Caco-2 (cell line): ENCODE data around the gene MGST2. TPM values are rescaled to one million over a fixed set of nuclear protein-coding genes. Genes with fewer than 3 reads are reported as not detected.

ENCODE experiments used
- BruUV-seq: library from RNA; stranded (reverse); fragments of 400-500 nt; replicated peaks from 2 replicates; lab custom pipeline; 2021; lab: Mats Ljungman, UMichigan
- CTCF ChIA-PET: fragments of 300-600 bp; sonication (Branson Sonifier 250); formaldehyde crosslinking; loops from one replicate; lab custom pipeline; 2022; ENCODE audit warnings: antibody characterized with exemption; lab: Charles Lee
- POLR2A ChIA-PET: fragments of 300-600 bp; sonication (Branson Sonifier 250); formaldehyde crosslinking; loops from one replicate; lab custom pipeline; 2022; ENCODE audit warnings: antibody characterized with exemption; lab: Charles Lee
- DNase-seq, 2 experiments: peaks; one replicate each; pipeline versions ENCODE4 v3.0.0 to v3.0.0-alpha.2; 2020 to 2022
- H3K27me3 ChIP-seq: replicated peaks from 2 replicates; pipeline ENCODE4 v1.6.0; 2011; ENCODE audit warnings: low read length; ENCODE audit not compliant: control insufficient read depth, insufficient read depth
- H3K36me3 ChIP-seq: 2 replicates; pipeline ENCODE4 v1.5.1; 2011; ENCODE audit warnings: low read length; ENCODE audit not compliant: control insufficient read depth, insufficient read depth
- H3K4me1 ChIP-seq: fragments of 250-450 bp; sonication (Bioruptor Pico); 2 replicates; pipeline ENCODE4 v1.5.1; 2020; ENCODE audit warnings: mild to moderate bottlenecking
- H3K4me3 ChIP-seq: 2 replicates; pipeline ENCODE4 v1.5.1; 2011; ENCODE audit warnings: low read depth, mild to moderate bottlenecking, control low read depth, low read length
- H3K9me3 ChIP-seq: fragments of 250-450 bp; sonication (Bioruptor Pico); 2 replicates; pipeline ENCODE4 v1.5.1; 2020; ENCODE audit warnings: mild to moderate bottlenecking, moderate library complexity
- H3K27ac Mint-ChIP-seq: one replicate; pipeline ENCODE4 v1.8.0; 2022; ENCODE audit warnings: mixed read lengths; ENCODE audit not compliant: unreplicated experiment
- H3K27me3 Mint-ChIP-seq: one replicate; pipeline ENCODE4 v1.8.0; 2022; ENCODE audit warnings: mixed read lengths; ENCODE audit not compliant: insufficient read depth, unreplicated experiment
- H3K36me3 Mint-ChIP-seq: one replicate; pipeline ENCODE4 v1.8.0; 2022; ENCODE audit warnings: mild to moderate bottlenecking, mixed read lengths; ENCODE audit not compliant: insufficient read depth, unreplicated experiment
- H3K4me1 Mint-ChIP-seq: one replicate; pipeline ENCODE4 v1.8.0; 2022; ENCODE audit warnings: low read depth, mixed read lengths; ENCODE audit not compliant: unreplicated experiment
- H3K4me3 Mint-ChIP-seq: one replicate; pipeline ENCODE4 v1.8.0; 2022; ENCODE audit warnings: mild to moderate bottlenecking, moderate library complexity, mixed read lengths; ENCODE audit not compliant: unreplicated experiment
- H3K9me3 Mint-ChIP-seq: one replicate; pipeline ENCODE4 v1.8.0; 2022; ENCODE audit warnings: mixed read lengths; ENCODE audit not compliant: unreplicated experiment
- CTCF ChIP-seq, 2 experiments: fragments of 200-600 bp in 1 of 2; IDR thresholded peaks; 1 replicate in 1 of 2; 2 replicates in 1 of 2; pipeline versions ENCODE4 v1.5.1 to v1.8.0; 2011 to 2022; ENCODE audit warnings: antibody characterized with exemption in 1 of 2, control low read depth in 1 of 2, inconsistent platforms in 1 of 2, low read depth in 1 of 2, low read length in 1 of 2, mild to moderate bottlenecking in 1 of 2, moderate library complexity in 1 of 2; ENCODE audit not compliant: insufficient read depth in 1 of 2, severe bottlenecking in 1 of 2, unreplicated experiment in 1 of 2
- intact Hi-C: fragments of 100-400 bp; cut with micrococcal nuclease; formaldehyde crosslinking; loops from one replicate; pipeline ENCODE4 v1.10.0; 2022; ENCODE audit not compliant: unreplicated experiment
- total RNA-seq: library from RNA; stranded (reverse); gene quantifications from 2 replicates; pipeline ENCODE4 v1.2.3, GENCODE V29; 2022

Gene MGST2
- total RNA-seq, 1 experiment from 2014 or later = 81.7 TPM

GRCh38 chr4:139738846-139739613 lies 73.4 kb downstream of the MGST2 start:
- peaks cover 27% of the 10 kb centered on the region for H3K4me1 Mint-ChIP-seq

GRCh38 chr4:139740121-139740520 lies 74.5 kb downstream of the MGST2 start:
- peaks cover 3% of the 10 kb centered on the region for H3K36me3 Mint-ChIP-seq
- ChIA-PET POLR2A (interaction anchor here (0.6 kb wide), 1 partner anchor 634 kb away, joined by 3 read pairs; no protein-coding TSS in a partner anchor), CTCF (interaction anchor here (0.7 to 1.5 kb wide), 3 partner anchors 83 to 514 kb away, joined by 3 to 4 read pairs (median 4); no protein-coding TSS in a partner anchor)
- H3K27ac Mint-ChIP-seq = peak overlapping the region; percentile 42
- H3K9me3 Mint-ChIP-seq = no peaks in the 10 kb centered on the region
- no peaks in the 10 kb centered on the region for H3K36me3 ChIP-seq
- no peaks in the 10 kb centered on the region for H3K9me3 ChIP-seq
- no peaks in the 10 kb centered on the region for H3K27me3 Mint-ChIP-seq
- DNase-seq = no peak
- H3K4me3 ChIP-seq = no peak overlapping the region
- H3K4me1 ChIP-seq = peaks cover 32% of the 10 kb centered on the region
- no TSS peak for BruUV-seq
- no peak for TF ChIP-seq CTCF (IDR thresholded peaks at IDR 0.05; ENCODE audit: insufficient read depth in 1 of 2, low read depth in 1 of 2, low read length in 1 of 2, severe bottlenecking in 1 of 2, unreplicated experiment in 1 of 2)
- H3K27me3 ChIP-seq = no peaks in the 10 kb centered on the region
- intact Hi-C loops = no loop called here
- H3K4me1 Mint-ChIP-seq = peaks cover 27% of the 10 kb centered on the region
- H3K4me3 Mint-ChIP-seq = no peak overlapping the region

More at GRCh38 chr4:139738846-139739613, 73.4 kb downstream of the MGST2 start:
- Mint-ChIP-seq H3K27me3 (no peaks in the 10 kb centered on the region), H3K36me3 (peaks cover 9% of the 10 kb centered on the region), H3K9me3 (no peaks in the 10 kb centered on the region), H3K4me3 (no peak overlapping the region), H3K27ac (peak overlapping the region; percentile 48)
- no peak for TF ChIP-seq CTCF (IDR thresholded peaks at IDR 0.05; ENCODE audit: insufficient read depth in 1 of 2, low read depth in 1 of 2, low read length in 1 of 2, severe bottlenecking in 1 of 2, unreplicated experiment in 1 of 2)
- BruUV-seq = no TSS peak
- ChIA-PET POLR2A (interaction anchor here (0.6 kb wide), 1 partner anchor 635 kb away, joined by 3 read pairs; no protein-coding TSS in a partner anchor), CTCF (interaction anchor here (0.6 to 1.5 kb wide), 3 partner anchors 14 to 273 kb away, joined by 3 to 4 read pairs (median 3); no protein-coding TSS in a partner anchor)
- peaks cover 39% of the 10 kb centered on the region for H3K4me1 ChIP-seq
- intact Hi-C loops = loop anchor here (5.0 kb wide), 2 partner anchors 103 to 398 kb away; no protein-coding TSS in a partner anchor
- no peak overlapping the region for H3K4me3 ChIP-seq
- H3K27me3 ChIP-seq = no peaks in the 10 kb centered on the region
- peak in 1 of 2 experiments; percentile 27 for DNase-seq
- H3K36me3 ChIP-seq = no peaks in the 10 kb centered on the region
- H3K9me3 ChIP-seq = no peaks in the 10 kb centered on the region

GRCh38 chr4:139740531-139741041 lies 75.0 kb downstream of the MGST2 start:
- H3K4me1 Mint-ChIP-seq = peaks cover 27% of the 10 kb centered on the region

More at GRCh38 chr4:139740531-139741041, 75.0 kb downstream of the MGST2 start:
- TF ChIP-seq CTCF (IDR thresholded peaks at IDR 0.05; ENCODE audit: insufficient read depth in 1 of 2, low read depth in 1 of 2, low read length in 1 of 2, severe bottlenecking in 1 of 2, unreplicated experiment in 1 of 2) = no peak
- no peaks in the 10 kb centered on the region for H3K9me3 Mint-ChIP-seq
- Histone ChIP-seq H3K36me3 (no peaks in the 10 kb centered on the region), H3K4me3 (no peak overlapping the region), H3K4me1 (peaks cover 32% of the 10 kb centered on the region), H3K9me3 (no peaks in the 10 kb centered on the region), H3K27me3 (no peaks in the 10 kb centered on the region)
- intact Hi-C loops = no loop called here
- ChIA-PET POLR2A (no interaction called here), CTCF (interaction anchor here (0.7 to 1.4 kb wide), 2 partner anchors 84 to 514 kb away, joined by 3 to 4 read pairs; no protein-coding TSS in a partner anchor)
- BruUV-seq = no TSS peak
- no peaks in the 10 kb centered on the region for H3K27me3 Mint-ChIP-seq
- H3K27ac Mint-ChIP-seq = peak overlapping the region; percentile 42
- DNase-seq = no peak
- H3K36me3 Mint-ChIP-seq = no peaks in the 10 kb centered on the region
- H3K4me3 Mint-ChIP-seq = no peak overlapping the region
